ENCODE measurements around the gene MYO15A.

The MYO15A gene

DNA sequence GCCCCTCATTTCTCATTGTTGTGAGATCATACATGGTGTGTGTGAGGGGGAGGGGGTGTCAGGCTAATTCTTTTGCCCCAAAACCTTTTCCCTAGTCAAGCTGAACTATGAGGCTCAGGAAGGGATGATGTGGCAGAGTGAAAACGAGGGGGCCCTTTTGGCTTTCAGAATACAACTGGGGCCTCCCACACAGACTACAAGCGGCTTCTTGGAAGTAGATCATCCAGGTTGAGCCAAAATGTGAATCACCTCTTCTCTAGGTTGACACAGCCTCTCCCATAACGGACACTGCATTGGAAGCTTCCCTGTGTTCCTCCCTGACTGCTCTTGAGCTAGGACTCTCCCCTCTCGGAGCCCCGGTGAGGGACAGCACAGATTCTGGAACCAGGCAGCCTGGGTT, 72.8 kb downstream of the MYO15A start:
- Mint-ChIP-seq H3K4me1 (peaks cover 33% of the 10 kb centered on the region), H3K27me3 (no peaks in the 10 kb centered on the region), H3K36me3 (peaks cover 4% of the 10 kb centered on the region), H3K27ac (peak overlapping the region; percentile 96), H3K9me3 (no peaks in the 10 kb centered on the region), H3K4me3 (peak overlapping the region; percentile 99)

DNA sequence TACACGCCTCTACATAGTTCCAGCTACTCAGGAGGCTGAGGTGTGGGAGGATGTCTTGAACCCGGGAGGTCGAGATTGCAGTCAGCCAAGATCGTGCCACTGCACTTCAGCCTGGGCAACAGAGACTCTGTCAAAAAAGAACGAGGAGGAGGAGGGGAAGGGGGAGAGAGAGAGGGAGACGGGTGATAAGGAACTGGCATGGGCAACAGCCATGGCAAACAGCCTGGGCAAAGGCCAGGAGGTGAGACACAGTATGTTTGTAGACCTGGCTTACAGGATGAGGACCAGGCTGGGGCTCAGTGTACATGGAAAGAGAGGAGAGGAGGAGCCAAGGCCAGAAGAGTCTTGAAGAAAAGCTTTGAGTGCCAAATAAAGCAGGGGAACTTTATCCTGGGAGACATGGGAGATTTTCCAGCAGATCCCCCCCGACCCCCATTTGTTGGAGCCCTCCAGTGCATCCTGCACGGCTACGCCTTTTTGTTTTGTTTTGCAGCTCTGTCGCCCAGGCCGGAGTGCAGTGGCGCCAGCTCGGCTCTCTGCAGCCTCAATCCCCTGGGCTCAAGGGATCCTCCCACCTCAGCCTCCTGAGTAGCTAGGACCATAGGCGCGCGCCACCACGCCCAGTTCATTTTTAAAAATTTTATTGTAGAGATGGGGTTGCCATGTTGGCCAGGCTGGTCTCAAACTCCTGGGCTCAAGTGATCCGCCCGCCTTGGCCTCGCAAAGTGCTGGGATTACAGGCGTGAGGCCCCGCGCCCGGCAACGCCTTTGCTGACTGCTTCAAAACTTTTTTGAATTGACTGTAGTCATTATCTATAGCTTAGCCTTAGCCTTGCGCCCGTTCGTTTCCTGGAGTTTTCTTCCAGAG, 73.8 kb downstream of the MYO15A start:
- H3K9me3 Mint-ChIP-seq, result no peaks in the 10 kb centered on the region
- no peaks in the 10 kb centered on the region for H3K27me3 Mint-ChIP-seq
- peaks cover 4% of the 10 kb centered on the region for H3K36me3 Mint-ChIP-seq
- H3K4me3 Mint-ChIP-seq, result peak overlapping the region; percentile 99
- H3K4me1 Mint-ChIP-seq, result peaks cover 42% of the 10 kb centered on the region
- peak overlapping the region; percentile 98 for H3K27ac Mint-ChIP-seq

DNA sequence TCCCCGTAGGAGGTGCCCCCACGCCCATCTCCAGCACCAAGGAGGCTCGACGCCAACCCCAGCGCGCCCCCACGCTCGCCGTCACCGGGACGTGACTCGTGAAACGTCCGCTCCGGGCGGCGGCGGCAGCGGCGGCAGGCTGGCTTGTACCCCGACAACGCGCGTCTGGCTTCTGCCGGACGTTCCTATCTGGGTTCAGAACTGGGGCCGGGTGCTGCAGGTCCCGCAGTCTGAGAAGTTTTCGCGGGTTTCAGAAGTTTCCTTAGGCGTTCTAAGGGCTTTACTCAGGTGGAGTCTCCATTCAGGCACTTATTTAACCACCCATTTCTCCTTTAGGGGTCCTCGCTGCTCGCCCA, 74.4 kb downstream of the MYO15A start:
- Mint-ChIP-seq H3K27ac (peak overlapping the region; percentile 98), H3K4me3 (peak overlapping the region; percentile 99), H3K9me3 (no peaks in the 10 kb centered on the region), H3K36me3 (peaks cover 4% of the 10 kb centered on the region), H3K4me1 (peaks cover 49% of the 10 kb centered on the region), H3K27me3 (no peaks in the 10 kb centered on the region)

DNA sequence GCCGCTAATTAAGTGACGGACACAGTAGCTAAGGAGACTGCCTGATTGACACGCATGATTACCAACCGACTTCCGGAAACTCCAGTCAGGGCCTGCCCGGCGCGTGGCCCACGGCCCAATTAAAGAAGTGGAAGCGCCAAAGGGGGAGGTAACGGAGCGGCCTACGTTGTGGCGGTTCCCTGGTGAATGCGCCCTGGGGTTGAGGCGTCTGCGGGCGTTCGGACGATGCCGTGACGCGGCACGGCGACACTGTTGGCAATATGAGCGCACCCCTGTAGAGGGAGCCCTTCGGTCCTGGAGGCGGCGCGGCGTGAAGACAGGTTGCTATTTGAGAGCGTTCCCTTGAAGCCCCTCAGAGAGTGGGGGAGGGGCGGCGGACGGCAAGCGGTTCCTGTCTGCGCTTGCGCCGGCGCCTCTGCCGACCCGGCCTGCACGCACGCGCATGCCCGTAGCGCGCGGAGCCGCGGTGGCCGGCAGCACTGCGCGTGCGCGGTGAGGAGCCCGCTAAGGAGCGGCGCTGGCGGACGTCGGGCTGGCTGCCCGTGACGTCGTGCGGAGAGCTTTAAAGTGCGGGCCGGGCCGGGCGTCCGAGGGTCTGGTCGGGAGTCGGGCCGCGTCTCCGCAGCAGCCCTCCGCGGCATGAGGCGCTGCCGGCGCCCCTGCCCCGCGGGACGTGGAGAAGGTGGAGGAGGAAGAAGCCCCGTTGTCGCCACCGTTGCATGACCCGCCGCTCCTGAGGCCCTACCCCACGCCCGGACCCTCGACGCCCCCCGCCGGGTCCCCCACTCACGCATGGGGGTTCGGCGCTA, 75.0 kb downstream of the MYO15A start, which contains the start of gene ALKBH5:
Gene ALKBH5 (plus strand): TSS at position 495 of the 809 bp plus-strand sequence. CDS start 416 bp downstream, outside the sequence.
- peaks cover 54% of the 10 kb centered on the region for H3K4me1 Mint-ChIP-seq
- peak within 1 kb of the TSS; percentile 98 for H3K27ac Mint-ChIP-seq
- H3K36me3 Mint-ChIP-seq, result peaks cover 4% of the 10 kb centered on the region
- peak within 1 kb of the TSS; percentile 99 for H3K4me3 Mint-ChIP-seq
- no peaks in the 10 kb centered on the region for H3K27me3 Mint-ChIP-seq
- no peaks in the 10 kb centered on the region for H3K9me3 Mint-ChIP-seq

DNA sequence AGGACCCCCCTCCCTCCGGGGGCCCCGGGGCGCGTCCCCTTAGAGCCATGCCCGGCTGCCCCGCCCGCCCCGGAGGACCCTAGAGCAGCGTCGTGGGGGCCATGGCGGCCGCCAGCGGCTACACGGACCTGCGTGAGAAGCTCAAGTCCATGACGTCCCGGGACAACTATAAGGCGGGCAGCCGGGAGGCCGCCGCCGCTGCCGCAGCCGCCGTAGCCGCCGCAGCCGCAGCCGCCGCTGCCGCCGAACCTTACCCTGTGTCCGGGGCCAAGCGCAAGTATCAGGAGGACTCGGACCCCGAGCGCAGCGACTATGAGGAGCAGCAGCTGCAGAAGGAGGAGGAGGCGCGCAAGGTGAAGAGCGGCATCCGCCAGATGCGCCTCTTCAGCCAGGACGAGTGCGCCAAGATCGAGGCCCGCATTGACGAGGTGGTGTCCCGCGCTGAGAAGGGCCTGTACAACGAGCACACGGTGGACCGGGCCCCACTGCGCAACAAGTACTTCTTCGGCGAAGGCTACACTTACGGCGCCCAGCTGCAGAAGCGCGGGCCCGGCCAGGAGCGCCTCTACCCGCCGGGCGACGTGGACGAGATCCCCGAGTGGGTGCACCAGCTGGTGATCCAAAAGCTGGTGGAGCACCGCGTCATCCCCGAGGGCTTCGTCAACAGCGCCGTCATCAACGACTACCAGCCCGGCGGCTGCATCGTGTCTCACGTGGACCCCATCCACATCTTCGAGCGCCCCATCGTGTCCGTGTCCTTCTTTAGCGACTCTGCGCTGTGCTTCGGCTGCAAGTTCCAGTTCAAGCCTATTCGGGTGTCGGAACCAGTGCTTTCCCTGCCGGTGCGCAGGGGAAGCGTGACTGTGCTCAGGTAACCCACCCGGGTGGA, 75.8 kb downstream of the MYO15A start:
- Mint-ChIP-seq H3K36me3 (peaks cover 4% of the 10 kb centered on the region), H3K27me3 (no peaks in the 10 kb centered on the region), H3K4me3 (peak overlapping the region; percentile 99), H3K9me3 (no peaks in the 10 kb centered on the region), H3K27ac (peak overlapping the region; percentile 95), H3K4me1 (peaks cover 58% of the 10 kb centered on the region)

DNA sequence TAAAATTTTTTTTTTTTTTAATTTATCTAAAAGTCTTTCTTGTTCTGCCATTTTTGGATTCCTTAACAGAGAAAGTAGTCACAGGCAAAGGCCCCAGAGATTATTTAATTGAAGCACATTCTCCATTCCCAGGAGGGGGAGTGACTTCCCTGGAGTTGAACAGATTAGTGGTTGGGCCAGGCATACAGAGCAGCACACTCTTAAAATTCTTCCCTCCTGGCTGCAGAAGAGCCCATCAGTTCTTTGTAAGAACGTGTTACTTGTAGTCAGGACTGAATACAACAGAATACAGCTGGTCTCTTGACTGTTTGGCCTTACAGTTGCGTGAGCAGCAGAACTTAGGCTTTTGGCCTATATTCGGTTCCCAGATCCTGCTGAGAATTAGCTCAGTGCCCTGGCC, 76.8 kb downstream of the MYO15A start:
- H3K36me3 Mint-ChIP-seq, result peaks cover 4% of the 10 kb centered on the region

DNA sequence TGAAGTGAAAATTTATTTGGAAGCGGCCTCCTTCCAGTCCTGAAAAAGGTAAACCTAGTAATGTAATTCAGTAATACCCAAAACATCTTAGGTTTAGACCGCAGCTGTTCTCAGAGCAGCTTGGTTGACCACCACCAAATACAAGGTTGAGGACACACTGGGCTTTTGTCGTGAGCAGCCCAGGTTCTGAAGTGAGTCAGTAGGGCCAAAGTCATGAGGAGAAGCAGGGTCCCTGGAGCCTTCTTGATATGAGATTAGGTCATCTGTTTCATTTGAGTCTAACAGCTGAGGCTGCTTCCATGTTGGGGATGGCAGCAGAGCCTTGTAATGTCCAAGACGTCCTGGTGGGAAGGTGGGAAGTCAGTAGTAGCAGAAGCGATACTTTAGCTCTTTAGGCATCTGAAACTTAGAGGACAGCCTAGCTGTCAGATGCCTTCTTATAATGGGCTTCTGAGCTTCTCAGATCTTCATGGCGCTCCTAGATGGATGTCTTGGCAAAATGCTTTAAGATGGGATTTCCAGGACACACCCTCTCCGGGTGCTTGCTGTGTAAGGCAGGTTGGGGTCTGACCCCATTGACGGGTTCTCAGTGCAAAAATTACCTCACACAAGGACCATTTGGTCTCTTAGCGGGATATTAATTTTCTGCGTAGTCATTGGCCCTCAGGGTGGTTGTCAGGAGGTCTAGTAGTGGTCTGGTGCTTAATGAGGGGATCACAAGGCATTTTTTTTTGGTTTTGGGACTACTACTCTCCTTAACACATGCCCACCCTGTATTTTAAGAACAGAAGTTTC, 77.5 kb downstream of the MYO15A start:
- H3K9me3 Mint-ChIP-seq, result no peaks in the 10 kb centered on the region
- H3K27ac Mint-ChIP-seq, result peak overlapping the region; percentile 95
- no peaks in the 10 kb centered on the region for H3K27me3 Mint-ChIP-seq
- H3K4me3 Mint-ChIP-seq, result peak overlapping the region; percentile 99
- H3K36me3 Mint-ChIP-seq, result peaks cover 4% of the 10 kb centered on the region
- H3K4me1 Mint-ChIP-seq, result peaks cover 74% of the 10 kb centered on the region

More for the DNA sequence above, 76.8 kb downstream of the MYO15A start:
- H3K4me3 Mint-ChIP-seq, result peak overlapping the region; percentile 99
- no peaks in the 10 kb centered on the region for H3K9me3 Mint-ChIP-seq
- H3K27me3 Mint-ChIP-seq, result no peaks in the 10 kb centered on the region
- peaks cover 68% of the 10 kb centered on the region for H3K4me1 Mint-ChIP-seq
- H3K27ac Mint-ChIP-seq, result peak overlapping the region; percentile 95

DNA sequence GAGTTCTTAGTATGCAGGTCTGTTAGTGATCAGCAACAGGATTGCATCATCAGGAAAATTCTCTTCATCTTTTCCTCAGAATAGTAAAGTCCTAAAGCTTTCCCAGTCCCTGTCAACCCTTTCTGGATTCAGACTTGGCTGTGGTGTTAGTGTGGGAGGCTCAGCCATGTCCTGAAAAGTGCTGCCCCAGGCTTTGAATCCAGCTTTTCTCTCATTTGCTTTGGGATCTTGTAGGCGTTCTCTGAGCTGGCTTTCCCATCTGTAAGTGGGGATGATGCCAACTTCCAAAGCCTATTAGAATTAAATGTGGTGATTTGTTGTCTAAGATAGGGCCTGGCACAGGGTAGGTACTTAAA, 78.0 kb downstream of the MYO15A start:
- Mint-ChIP-seq H3K27ac (peak overlapping the region; percentile 95), H3K9me3 (no peaks in the 10 kb centered on the region), H3K4me3 (peak overlapping the region; percentile 99), H3K27me3 (no peaks in the 10 kb centered on the region), H3K36me3 (peaks cover 4% of the 10 kb centered on the region), H3K4me1 (peaks cover 75% of the 10 kb centered on the region)

DNA sequence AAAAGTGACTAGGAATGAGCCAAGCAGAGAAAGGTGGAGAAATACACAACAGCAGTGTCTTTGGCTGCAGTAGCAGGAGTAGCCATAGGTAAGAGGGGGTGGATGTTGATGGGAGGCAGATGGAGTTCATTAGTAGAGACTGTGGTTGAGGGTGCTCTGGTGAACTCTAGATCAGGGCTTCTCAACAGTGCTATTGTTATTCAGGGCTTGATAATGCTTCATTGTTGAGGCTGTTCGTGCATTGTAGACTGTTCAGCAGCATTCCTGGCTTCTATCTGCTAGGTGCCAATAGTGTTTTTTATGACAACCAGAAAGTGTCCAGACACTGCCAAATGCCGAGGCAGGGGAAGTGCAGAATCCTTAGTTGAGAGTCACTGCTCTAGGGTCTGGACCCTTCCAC, 78.7 kb downstream of the MYO15A start:
- Mint-ChIP-seq H3K36me3 (peaks cover 4% of the 10 kb centered on the region), H3K4me1 (peaks cover 75% of the 10 kb centered on the region), H3K27ac (peak overlapping the region; percentile 72), H3K27me3 (no peaks in the 10 kb centered on the region), H3K9me3 (no peaks in the 10 kb centered on the region), H3K4me3 (peak overlapping the region; percentile 99)

DNA sequence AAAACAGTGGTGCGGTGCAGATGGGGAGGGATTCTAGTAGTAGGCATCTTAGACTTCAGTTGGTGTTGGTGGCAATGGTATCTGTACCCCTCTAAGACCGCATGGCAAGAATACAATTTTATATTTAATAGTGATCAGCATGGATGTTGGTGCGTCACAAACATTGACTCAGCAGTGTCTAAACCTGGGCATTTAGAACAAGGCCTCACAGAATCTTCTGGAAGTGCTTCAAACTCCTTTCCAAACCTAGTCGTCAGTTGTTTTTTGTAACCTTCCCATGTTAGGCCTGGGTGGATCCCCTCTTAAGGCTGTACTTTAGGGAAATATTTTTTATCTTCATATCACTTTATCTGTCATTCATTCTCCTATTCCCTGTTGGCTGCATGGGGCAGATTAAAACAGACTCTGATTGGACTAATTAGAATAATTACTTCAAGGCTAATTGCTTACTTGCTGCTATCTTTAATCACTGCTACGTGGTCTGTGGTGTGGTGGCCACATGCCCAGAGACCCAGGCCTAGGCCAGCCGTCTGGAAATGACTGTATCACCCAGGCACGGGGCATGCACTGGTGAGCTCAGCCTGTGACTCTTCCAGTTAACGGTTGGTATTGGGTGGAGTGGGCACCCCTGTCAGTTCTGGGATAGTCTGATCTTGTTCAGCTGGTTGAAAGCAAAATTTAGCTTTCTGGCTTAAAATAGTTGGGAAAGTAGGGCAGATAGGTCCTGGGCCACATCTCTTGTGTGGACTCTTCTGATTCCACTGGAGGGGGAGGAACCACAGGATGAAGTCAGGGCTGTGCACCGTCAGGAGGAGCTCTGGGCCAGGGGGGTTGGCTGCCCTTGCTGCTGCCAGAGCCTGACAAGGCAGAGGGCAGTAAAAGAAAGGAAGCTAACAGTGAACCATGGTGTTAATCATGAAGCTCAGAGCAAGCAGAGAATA, 79.5 kb downstream of the MYO15A start:
- Mint-ChIP-seq H3K4me1 (peaks cover 73% of the 10 kb centered on the region), H3K36me3 (peaks cover 4% of the 10 kb centered on the region), H3K4me3 (peak overlapping the region; percentile 99), H3K27me3 (no peaks in the 10 kb centered on the region), H3K27ac (peak overlapping the region; percentile 38), H3K9me3 (no peaks in the 10 kb centered on the region)

DNA sequence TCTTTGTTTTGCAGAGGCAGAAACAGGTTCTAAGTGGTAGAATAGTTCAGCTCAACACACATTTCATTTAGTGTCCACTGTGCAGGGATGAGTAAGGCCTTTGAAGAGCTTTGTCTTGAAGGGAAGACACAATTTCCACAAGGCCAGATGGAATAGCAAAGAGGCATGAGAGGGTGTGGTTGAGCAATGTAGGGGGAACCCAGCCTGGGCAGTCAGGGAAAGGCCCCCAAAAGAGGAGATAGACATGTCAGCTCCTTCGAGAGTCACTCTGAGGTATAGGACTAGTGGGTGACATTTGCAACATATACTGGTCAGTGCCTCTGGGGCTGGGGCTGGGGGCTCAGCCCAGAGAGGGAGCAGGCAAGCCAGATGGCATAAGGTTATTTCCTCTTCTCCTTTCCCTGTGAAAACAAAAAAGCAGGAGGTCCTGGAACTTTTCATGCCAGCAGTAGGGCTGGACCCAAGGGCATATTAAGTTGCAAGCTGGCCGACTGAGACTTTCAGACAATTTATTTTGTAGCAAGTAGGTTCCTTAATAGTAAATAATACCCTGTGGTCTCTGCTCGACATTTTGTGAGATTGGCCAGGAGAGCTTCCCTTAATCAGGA, 82.2 kb downstream of the MYO15A start:
- Mint-ChIP-seq H3K36me3 (peaks cover 7% of the 10 kb centered on the region), H3K4me1 (peaks cover 83% of the 10 kb centered on the region), H3K9me3 (no peaks in the 10 kb centered on the region), H3K27me3 (no peaks in the 10 kb centered on the region), H3K4me3 (peak overlapping the region; percentile 23), H3K27ac (peak overlapping the region; percentile 61)

DNA sequence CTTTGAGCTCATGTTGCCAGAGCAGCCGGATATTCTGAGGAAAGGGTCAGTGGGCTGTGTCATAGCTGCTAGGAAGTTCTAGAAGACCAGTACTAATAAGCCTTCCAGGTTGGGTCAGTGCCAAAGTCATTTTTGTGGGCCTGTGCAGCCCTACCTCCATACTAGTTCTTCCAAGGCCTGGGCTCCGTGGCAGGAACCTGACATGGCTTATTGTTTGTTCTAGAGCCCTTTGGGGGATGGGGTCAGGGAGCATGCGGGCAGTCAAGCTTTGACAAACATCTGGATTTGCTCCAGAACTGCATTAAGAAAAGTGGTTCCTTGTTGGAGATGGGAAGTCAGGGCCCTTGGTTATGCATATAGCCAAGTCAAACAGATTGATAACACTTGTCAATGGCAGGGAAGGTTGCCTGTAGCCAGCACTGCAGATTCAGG, 82.7 kb downstream of the MYO15A start:
- peaks cover 7% of the 10 kb centered on the region for H3K36me3 Mint-ChIP-seq
- no peaks in the 10 kb centered on the region for H3K9me3 Mint-ChIP-seq
- H3K4me3 Mint-ChIP-seq, result no peak overlapping the region
- H3K27ac Mint-ChIP-seq, result no peak overlapping the region
- H3K4me1 Mint-ChIP-seq, result peaks cover 83% of the 10 kb centered on the region
- H3K27me3 Mint-ChIP-seq, result no peaks in the 10 kb centered on the region

DNA sequence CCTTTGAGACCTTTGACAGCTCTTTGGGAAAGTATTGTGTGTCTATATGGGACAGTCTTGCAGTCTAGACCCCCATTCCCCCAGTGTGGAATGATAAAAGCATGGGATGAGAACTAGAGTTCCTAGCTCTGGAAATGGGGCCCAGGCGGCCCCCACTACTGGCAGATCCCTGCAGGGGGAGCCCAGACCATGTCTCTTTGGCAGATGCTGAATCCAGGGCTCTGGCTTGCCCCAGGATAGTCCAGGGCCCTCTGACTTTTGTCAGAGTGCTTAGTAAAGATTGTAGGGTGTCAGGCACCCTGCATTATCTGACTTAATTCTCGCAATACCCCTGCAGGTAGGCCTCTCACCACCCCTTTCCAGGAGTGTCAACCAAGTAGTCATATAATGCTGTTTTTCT, 83.4 kb downstream of the MYO15A start:
- Mint-ChIP-seq H3K4me3 (no peak overlapping the region), H3K27ac (peak overlapping the region; percentile 41)

More for the DNA sequence above, 83.4 kb downstream of the MYO15A start:
- peaks cover 83% of the 10 kb centered on the region for H3K4me1 Mint-ChIP-seq
- peaks cover 8% of the 10 kb centered on the region for H3K36me3 Mint-ChIP-seq
- no peaks in the 10 kb centered on the region for H3K9me3 Mint-ChIP-seq
- no peaks in the 10 kb centered on the region for H3K27me3 Mint-ChIP-seq

All from activated naive CD4-positive, alpha-beta T cell treated with anti-CD3 and anti-CD28 coated beads, Interleukin-2, amount 50 U/mL, for 24 hours (primary cell).